Stimulated activated CD4-positive, alpha-beta T cell treated with anti-CD3 and anti-CD28 coated beads, Interleukin-15, amount 100 ng/mL, for 48 hours (primary cell): Measurements from ENCODE around the gene SCG3.
A peak's percentile ranks its signal among the peaks of the same experiment; 100 is the strongest.

Source experiments
- DNase-seq, 2 donors: peaks; one replicate each; pipeline ENCODE4 v3.0.0-alpha.2; 2020; ENCODE audit warnings: low read depth in 2 of 2

SCG3 gene

DNA sequence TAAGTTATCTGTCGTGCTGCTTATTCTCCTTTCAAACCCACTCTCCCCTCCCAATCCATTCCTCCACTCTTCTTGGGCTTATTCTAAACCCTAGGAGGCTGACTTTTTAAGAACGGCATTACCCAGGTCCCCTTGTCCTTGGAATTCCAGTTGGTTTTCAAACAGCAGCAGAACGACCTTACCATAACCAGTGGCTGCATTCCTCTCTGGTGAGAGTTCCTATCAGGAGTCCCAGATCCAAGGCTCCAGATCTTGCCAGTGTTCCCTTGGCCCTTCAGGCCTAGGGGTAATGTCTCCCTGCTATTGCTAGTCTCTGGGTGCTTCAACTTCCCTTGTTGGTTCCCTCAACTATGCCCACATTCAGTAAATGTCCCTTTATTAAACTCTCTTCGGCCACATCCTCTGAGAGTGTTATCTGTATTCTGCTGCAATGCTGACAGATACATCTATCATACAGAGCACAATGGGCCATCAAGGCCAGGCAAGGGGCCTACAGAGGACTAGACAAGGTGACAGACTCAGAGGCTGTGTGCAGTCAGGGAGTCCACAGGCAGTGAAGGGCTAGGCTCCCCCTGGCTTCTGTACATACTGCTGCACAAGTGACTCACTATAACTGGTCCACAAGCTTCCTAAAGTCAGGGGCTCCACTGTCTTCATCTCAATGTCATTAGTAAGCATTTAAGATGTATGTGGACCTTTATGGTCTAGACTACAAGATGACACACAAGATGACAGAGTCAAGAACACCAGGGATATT is 46.0 kb downstream of the SCG3 start:
- no peak for DNase-seq

GRCh38 chr15:51731549-51732267 is 50.4 kb downstream of the SCG3 start:
- DNase-seq: no peak

DNA sequence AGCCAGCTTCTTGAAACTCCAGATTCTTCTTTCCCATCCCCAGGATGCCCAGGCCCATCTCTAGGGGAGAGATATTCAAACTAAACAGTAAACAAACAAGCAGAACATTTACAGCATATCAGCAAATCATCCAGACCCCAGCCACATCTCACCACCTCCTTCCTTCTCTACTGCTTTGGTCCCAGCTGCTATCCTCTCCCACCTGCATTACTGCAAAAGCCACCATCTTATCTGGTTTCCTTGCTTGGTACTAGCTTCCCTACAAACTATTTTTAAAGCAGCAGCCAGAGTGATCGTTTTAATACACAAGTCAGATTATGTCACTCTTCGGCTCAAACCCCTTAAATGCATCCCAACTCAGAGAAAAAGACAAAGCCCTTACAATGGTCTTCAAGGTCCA is 51.3 kb downstream of the SCG3 start:
- no peak for DNase-seq

DNA sequence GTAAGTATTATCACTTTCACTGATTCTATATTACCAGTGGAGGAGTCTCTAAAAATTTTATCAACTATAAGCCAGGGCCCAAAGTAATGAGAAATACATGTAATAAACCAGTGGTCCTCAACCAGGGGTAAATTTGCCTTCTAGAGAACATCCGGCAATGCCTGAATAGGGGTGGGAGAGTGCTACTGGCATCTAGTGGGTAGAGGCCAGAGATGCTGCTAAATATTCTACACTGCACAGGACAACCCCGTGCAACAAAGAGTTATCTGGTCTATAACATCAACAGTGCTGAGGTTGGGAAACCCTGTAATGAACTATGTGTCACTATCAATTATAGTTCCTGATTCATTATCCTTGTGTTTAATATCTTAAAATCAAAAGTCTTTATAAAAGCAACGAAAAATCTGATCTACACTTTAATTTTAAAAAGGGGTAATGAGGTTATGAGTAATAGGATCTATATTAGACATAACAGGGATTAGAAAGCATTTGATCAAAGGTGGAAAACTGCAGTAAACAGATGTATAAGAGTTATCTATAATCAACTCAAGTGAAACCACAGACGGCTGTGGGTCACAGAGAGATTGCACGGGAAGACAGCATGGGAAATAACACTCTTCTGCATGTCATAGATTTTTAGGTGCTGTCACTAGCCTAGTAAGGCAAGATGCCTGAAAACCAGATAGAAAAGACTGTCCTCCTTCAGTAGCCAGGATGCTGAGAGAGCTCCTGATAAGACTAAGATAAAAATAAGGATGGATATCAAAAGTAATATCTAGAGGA is 54.1 kb downstream of the SCG3 start:
- DNase-seq: no peak

DNA sequence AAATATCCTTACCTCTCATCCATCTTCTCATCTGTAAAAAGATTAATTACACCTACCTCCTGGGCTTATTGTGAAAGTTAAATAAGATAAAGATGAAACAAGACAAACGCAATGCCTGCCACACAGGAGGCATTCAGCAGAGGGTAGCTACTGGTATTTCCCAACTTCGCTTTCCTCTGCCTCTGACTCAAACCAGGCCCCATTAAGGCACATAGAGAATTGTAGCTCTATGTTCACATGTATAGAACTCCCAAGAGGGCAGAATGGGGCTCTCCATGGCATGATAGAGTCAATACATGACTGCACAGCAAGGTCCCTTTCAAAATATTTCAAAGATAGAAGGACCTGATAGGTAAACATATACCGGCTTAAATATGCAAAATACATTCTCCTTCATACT is 54.8 kb downstream of the SCG3 start:
- DNase-seq: no peak

DNA sequence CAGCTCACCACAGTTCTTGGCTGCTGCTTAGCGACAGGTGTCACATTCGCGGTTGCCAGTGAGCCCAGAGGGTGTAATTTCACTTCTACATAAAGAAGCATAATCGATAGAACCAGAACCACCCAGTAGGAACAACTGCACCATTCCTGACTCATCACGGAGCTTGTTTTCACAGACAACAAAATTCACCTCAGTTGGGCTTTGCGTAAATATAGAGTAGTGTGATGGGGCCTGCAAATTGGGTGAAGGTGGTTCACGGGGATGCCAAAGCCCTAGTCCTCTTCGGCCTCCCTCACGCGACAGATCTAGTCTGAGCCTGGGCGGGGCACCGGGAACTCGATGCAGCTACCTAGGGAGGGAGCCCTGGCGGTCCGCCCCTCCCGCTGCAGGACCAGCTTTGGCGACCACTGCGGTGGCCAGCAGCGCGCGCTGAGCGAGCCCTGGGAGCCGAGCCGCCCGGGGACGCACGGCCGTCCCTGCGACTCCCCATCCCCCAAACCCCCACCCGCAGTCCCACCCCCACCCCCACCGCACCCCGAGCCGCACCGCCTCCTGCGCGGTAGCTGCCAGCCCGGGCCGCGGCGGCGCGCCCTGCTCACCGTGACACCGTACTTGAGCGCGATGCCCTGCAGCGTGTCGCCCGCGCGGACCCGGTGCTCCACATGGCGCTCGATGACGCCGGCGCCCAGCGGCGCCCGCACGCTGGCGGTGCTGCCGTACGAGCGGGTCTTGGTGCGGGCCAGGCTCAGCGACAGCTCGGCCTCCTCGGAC is 55.6 kb downstream of the SCG3 start:
- peak in 1 of 2 donors; percentile 40 for DNase-seq

DNA sequence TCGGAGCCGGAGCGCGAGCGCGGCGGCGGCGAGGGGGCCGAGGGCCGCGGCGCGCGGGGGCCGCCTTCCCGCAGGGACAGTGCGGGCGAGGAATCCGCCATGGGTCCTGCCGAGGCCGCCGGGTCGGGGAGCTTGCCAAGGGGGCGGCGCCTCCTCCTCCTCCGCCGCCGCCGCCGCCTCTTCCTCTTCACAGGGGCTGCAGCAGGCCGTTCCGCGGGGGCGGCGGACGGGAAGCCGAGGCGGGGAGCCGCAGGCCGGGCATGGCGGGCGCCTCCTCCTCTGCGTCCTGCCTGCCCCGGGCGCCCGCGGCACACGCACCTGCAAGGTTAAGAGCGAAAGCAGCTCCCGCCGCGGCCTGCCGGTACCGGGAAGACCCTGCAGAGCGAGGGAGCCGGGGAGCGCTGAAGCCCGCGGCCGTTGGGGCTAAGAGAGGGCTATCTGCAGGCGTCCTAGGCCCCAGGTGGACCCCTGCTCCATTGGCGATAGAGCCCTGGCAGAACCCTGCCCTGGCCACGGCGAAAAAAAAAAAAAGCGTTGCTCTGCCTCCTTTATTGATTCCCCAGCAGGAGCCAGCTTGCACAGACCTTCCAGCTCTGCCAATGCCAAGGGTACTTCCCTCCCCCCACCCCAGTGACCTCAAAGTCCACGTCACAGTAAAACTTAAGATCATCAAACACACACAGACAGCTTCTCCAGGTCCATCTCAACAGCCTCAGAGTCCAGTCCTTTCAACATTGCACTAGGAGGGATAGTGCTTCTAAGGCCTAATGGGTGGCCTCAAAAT is 56.4 kb downstream of the SCG3 start, which contains the start of gene LYSMD2:
Gene LYSMD2, minus strand, starts transcription at position 134 of the 784 bp plus-strand sequence. Its CDS starts 33 bp downstream, at position 101.
- DNase-seq: peak in 1 of 2 donors; percentile 47

GRCh38 chr15:51738553-51738952 is 57.2 kb downstream of the SCG3 start:
- DNase-seq: no peak

DNA sequence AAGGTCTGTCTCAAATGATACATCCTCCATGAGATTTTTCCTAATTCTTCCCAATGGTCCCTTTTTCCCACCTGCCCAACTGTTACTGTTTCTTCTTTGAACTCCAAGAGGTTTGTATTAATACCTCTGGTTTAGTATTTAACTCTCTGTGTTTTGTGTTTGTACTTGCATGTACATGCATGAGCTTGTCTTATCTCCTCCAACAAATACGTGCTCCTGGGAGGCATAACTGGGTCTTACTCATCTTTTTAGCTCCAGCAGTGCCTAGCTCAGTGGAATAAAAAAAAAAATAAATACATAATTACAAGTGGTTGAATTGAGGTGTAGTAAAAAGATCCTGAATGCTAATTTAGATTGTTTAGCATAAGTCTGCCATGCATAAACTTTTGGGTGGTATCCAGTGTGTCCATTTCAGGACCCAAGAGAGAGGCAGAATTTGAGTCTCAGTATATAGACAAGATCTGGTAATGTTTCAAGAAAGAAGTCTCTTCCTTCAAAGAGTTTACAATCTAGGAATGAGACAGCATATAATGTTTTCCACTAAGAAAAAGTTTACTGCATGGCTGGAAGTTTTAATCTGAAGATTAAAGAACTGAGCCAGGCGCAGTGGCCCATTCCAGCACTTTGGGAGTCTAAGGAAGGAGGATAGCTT is 57.9 kb downstream of the SCG3 start:
- DNase-seq: no peak

- DNase-seq: no peak
Measured at GRCh38 chr15:51749307-51749706, 68.0 kb downstream of the SCG3 start.

DNA sequence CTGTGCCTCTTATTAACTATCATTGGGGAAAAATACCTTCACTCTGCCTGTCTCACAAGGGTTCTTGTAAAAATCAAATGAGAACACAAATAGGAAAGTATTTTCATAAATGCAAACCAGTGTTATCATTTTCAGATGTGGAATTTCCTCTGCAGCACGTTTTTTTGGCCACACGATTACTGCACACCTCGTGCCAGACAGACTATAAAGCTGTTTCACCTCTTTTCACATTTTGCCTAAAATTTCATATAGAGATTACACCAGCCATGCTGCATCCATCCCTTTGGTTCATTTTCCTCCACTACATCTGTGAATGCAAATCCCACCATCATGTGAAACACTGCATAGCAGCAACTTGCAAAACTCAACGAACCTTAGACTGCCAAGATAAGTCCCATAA is 68.9 kb downstream of the SCG3 start:
- no peak for DNase-seq

DNA sequence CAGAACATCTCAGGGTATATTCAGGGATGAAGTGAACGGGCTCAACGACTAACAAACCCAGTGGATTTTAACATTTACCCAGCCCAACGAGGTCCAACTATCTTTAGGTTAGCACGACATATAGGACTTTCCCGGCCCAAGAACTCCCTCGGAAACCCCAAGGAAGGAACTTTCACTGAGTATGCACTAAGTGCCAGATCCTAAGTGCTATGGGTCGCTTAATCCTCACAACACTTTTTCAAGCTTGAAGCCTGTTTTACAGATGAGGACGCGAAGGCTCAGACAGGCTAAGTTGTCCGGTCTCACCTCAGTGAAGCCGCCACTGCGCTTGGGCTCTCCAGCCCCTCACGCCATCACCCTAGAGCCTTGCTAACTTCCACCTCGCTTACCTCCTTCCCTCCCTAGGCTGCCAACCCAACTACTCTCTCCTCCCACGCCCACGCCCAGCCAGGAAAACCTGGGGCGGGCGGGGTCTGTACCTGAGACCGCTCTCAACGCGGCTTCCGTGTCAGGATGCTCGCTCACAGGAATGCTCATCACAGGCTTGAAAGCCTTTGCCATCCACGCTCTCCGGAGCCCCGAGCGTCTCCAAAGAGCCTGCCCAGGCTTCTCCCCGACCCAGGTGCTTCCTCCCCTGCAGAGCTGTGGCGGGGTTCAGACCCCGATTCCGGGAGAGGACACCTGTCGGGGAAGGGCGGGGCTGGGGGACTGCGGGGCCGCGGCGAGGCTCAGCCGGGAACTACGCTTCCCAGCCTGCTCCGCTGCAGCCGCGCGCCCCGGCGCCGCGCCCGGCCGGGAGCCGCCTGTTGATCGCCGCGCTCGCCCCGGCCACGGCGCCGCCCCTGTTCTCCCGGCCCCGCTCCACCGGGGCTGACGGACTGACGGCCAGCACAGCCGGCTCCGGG is 69.7 kb downstream of the SCG3 start, which contains the start of gene TMOD2:
Gene TMOD2, plus strand, starts transcription at position 806 of the 905 bp plus-strand sequence. CDS start 14,845 bp downstream, outside the sequence.
- DNase-seq: peak in 1 of 2 donors; percentile 25

GRCh38 chr15:51751697-51752683 is 70.7 kb downstream of the SCG3 start:
- no peak for DNase-seq

- DNase-seq: no peak
Measured at GRCh38 chr15:51752888-51753287, 71.6 kb downstream of the SCG3 start.

DNA sequence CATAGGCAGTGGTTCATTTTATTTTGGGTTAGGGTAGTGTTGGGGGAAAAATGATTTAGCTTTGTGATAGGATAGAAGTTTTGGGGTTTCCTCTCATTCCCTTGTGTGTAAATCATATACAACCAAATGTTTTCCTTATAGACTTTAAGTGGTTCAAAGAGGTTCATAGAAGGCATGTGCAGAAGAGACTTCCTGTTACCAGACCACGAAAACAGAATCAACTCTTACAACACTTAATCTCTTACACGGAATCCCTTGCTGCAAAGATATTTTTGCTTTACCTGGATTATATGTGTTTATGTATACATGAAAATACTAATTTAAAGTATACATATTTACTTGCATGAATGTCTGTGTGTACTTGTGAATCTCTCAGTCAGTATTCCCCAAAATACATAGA is 73.0 kb downstream of the SCG3 start:
- DNase-seq: no peak

- DNase-seq: no peak
Measured at GRCh38 chr15:51755790-51756189, 74.5 kb downstream of the SCG3 start.

DNA sequence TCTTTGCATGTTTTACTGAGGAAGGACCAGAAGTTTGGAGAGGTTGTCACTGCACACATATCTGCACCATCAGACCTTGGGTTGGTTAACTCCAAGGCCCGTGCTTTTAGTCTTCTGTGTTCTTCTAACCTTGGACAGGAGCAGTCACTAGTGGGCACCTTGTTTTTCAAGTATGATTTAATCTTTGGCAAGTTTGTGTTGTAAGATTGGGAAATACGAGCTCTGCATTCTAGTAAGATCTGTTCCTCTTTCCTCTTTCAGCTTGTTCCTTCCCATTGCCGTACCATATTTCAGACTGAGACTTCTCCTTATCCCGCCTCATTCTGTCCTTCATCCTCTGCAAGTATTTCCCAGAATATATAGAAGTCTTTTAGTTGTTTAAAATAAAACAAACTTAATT is 75.2 kb downstream of the SCG3 start:
- no peak for DNase-seq

- no peak for DNase-seq
Measured at GRCh38 chr15:51757450-51757849, 76.1 kb downstream of the SCG3 start.
